CD14-positive monocyte (primary cell): ENCODE measurements around the gene CDC37L1. TPM values are rescaled to one million over a fixed set of nuclear protein-coding genes. Genes with fewer than 3 reads are reported as not detected.

Experiments used
- DNase-seq, 3 donors: peaks; one replicate each; pipeline ENCODE4 v3.0.0-alpha.2; 2011 to 2022
- H2AFZ ChIP-seq: 2 replicates; pipeline ENCODE4 v1.6.0; 2012; ENCODE audit warnings: mild to moderate bottlenecking, low read depth, low read length, inconsistent platforms; ENCODE audit not compliant: insufficient read depth, poor library complexity, severe bottlenecking
- H3K27ac ChIP-seq, 2 donors: 1 replicate in 1 of 2; 2 replicates in 1 of 2; pipeline ENCODE4 v1.5.1; 2012 to 2013; ENCODE audit warnings: low read length in 2 of 2, control low read depth in 1 of 2, inconsistent platforms in 1 of 2, low read depth in 1 of 2, mild to moderate bottlenecking in 1 of 2
- H3K27me3 ChIP-seq, 2 donors: one replicate each; pipeline versions ENCODE4 v1.6.0 to v1.6.1; 2011 to 2013; ENCODE audit warnings: low read length in 2 of 2; ENCODE audit not compliant: control insufficient read depth in 2 of 2, insufficient read depth in 2 of 2
- H3K36me3 ChIP-seq, 2 donors: replicated peaks in 1 of 2; 1 replicate in 1 of 2; 2 replicates in 1 of 2; pipeline versions ENCODE4 v1.5.1 to v1.6.1; 2012 to 2013; ENCODE audit warnings: low read length in 2 of 2, control low read depth in 1 of 2, inconsistent platforms in 1 of 2, mild to moderate bottlenecking in 1 of 2; ENCODE audit not compliant: insufficient read depth in 2 of 2, control insufficient read depth in 1 of 2
- H3K4me1 ChIP-seq, 2 donors: 1 replicate in 1 of 2; 2 replicates in 1 of 2; pipeline versions ENCODE4 v1.5.1 to v1.6.1; 2012 to 2013; ENCODE audit warnings: low read length in 2 of 2, control low read depth in 1 of 2, inconsistent platforms in 1 of 2, mild to moderate bottlenecking in 1 of 2, moderate library complexity in 1 of 2; ENCODE audit not compliant: insufficient read depth in 2 of 2, control insufficient read depth in 1 of 2
- H3K4me2 ChIP-seq: replicated peaks from 2 replicates; pipeline ENCODE3; 2012; ENCODE audit warnings: low read length, moderate library complexity, mild to moderate bottlenecking; ENCODE audit not compliant: poor library complexity, severe bottlenecking; ENCODE audit errors: extremely low read depth
- H3K4me3 ChIP-seq, 3 experiments: fragments of 200-600 bp in 1 of 3; sonication (generic) in 1 of 3; replicated peaks in 1 of 3; 1 replicate in 2 of 3; 2 replicates in 1 of 3; pipeline ENCODE4 v1.5.1; 2011 to 2013; ENCODE audit warnings: low read length in 3 of 3, mild to moderate bottlenecking in 3 of 3, control low read depth in 2 of 3, low read depth in 2 of 3, inconsistent platforms in 1 of 3, moderate library complexity in 1 of 3
- H3K79me2 ChIP-seq: 2 replicates; pipeline ENCODE4 v1.6.0; 2012; ENCODE audit warnings: mild to moderate bottlenecking, control low read depth, inconsistent platforms, low read length, moderate library complexity; ENCODE audit not compliant: insufficient read depth
- H3K9ac ChIP-seq: 2 replicates; pipeline ENCODE4 v1.6.0; 2017; ENCODE audit warnings: low read length, mild to moderate bottlenecking; ENCODE audit not compliant: insufficient read depth, poor library complexity, severe bottlenecking
- H3K9me3 ChIP-seq, 2 donors: replicated peaks in 1 of 2; 1 replicate in 1 of 2; 2 replicates in 1 of 2; pipeline versions ENCODE4 v1.5.1 to v1.6.1; 2012 to 2013; ENCODE audit warnings: low read length in 2 of 2, control low read depth in 1 of 2; ENCODE audit not compliant: control insufficient read depth in 1 of 2, insufficient read depth in 1 of 2
- H4K20me1 ChIP-seq: 2 replicates; pipeline ENCODE4 v1.6.0; 2012; ENCODE audit warnings: mild to moderate bottlenecking, low read length, control low read depth, moderate library complexity; ENCODE audit not compliant: insufficient read depth
- H3K27ac Mint-ChIP-seq, 7 donors: one replicate each; pipeline ENCODE4 v1.8.0; 2020; ENCODE audit warnings: mild to moderate bottlenecking in 7 of 7, mixed read lengths in 7 of 7, moderate library complexity in 6 of 7, inconsistent platforms in 2 of 7
- H3K27me3 Mint-ChIP-seq, 3 donors: one replicate each; pipeline ENCODE4 v1.8.0; 2021 to 2022; ENCODE audit warnings: low read depth in 3 of 3, mild to moderate bottlenecking in 3 of 3, mixed read lengths in 3 of 3, moderate library complexity in 3 of 3, inconsistent platforms in 1 of 3
- H3K36me3 Mint-ChIP-seq, 2 donors: one replicate each; pipeline ENCODE4 v1.8.0; 2020; ENCODE audit warnings: mixed read lengths in 2 of 2, inconsistent platforms in 1 of 2, mild to moderate bottlenecking in 1 of 2
- H3K4me1 Mint-ChIP-seq: one replicate; pipeline ENCODE4 v1.8.0; 2020; ENCODE audit warnings: mild to moderate bottlenecking, mixed read lengths
- H3K4me3 Mint-ChIP-seq, 2 donors: one replicate each; pipeline ENCODE4 v1.8.0; 2020; ENCODE audit warnings: mild to moderate bottlenecking in 2 of 2, mixed read lengths in 2 of 2, moderate library complexity in 1 of 2
- H3K9me3 Mint-ChIP-seq, 7 donors: one replicate each; pipeline ENCODE4 v1.8.0; 2020 to 2022; ENCODE audit warnings: mixed read lengths in 7 of 7, mild to moderate bottlenecking in 6 of 7, moderate library complexity in 6 of 7, inconsistent platforms in 2 of 7
- CTCF ChIP-seq: fragments of 200-600 bp; IDR thresholded peaks from one replicate; pipeline ENCODE4 v1.8.0; 2022; ENCODE audit warnings: antibody characterized with exemption, mild to moderate bottlenecking
- WGBS: methylation state at CpG from one replicate; pipeline ENCODE4 v1.1.5; 2013; ENCODE audit warnings: missing lambda C conversion rate; ENCODE audit not compliant: insufficient coverage; 5-methylcytosine and 5-hydroxymethylcytosine counted together
- intact Hi-C, 2 donors: fragments of 100-400 bp; cut with micrococcal nuclease; formaldehyde crosslinking; loops; one replicate each; pipeline versions ENCODE4 v1.15.0 to v1.15.1; 2023
- polyA plus RNA-seq, 3 donors: library from polyadenylated mRNA; depleted of rRNA in 1 of 3; unstranded in 2 of 3; stranded (reverse) in 1 of 3; fragments of 300-500 nt in 2 of 3; fragments of >200 nt in 1 of 3; fragmentation: Illumina TruSeq in 2 of 3; gene quantifications; 1 replicate in 2 of 3; 2 replicates in 1 of 3; pipeline ENCODE4 v1.2.3, GENCODE V29; 2012 to 2021

Gene CDC37L1
- polyA plus RNA-seq, 3 donors: 2.8 to 4.4 (median 2.8) TPM

- Mint-ChIP-seq H3K4me1 (peaks cover 43% of the 10 kb centered on the region), H3K36me3 (no peaks in the 10 kb centered on the region), H3K4me3 (no peak overlapping the region), H3K27me3 (peaks cover 25 to 37% (median 32%) of the 10 kb centered on the region in 3 donors), H3K9me3 (peaks cover 0 to 4% (median 0%) of the 10 kb centered on the region in 7 donors), H3K27ac (no peak overlapping the region)
- H4K20me1 ChIP-seq: no peaks in the 10 kb centered on the region
- no peak overlapping the region for H3K4me3 ChIP-seq
- H3K9ac ChIP-seq: no peak overlapping the region
- H3K27me3 ChIP-seq: no peaks in the 10 kb centered on the region
- H3K4me2 ChIP-seq: no peak overlapping the region
- H3K79me2 ChIP-seq: peaks cover 11% of the 10 kb centered on the region
- H3K9me3 ChIP-seq: no peaks in the 10 kb centered on the region
- no peak for TF ChIP-seq CTCF
- H3K36me3 ChIP-seq: no peaks in the 10 kb centered on the region
- no peak for DNase-seq
- H3K4me1 ChIP-seq: peaks cover 32 to 35% of the 10 kb centered on the region in 2 donors
- H2AFZ ChIP-seq: no peak overlapping the region
- no CpG with 5 or more reads among the region's 1 CpG for WGBS
- no peak overlapping the region for H3K27ac ChIP-seq
- intact Hi-C loops: no loop called here
These were observed 18.2 kb upstream of the CDC37L1 start for GRCh38 chr9:4661165-4661564.

DNA sequence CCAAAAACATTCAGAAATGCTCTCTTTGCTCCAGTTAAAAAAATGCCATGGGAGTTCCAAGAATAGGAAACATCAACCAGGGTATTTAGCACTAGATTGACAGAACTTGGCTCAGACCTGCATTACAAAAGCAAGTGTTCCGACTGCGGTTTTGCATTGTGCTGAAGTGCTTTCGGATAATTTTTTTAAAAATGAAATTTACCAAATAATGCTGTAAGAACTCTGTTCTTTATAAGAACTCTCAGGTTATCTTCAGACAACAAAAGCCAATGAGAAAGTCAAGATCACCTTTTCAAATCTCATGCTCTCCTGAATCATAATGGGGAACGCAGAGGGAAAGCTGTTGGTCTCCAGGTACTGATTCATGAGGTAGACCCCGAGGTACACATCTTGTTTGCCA lies 17.8 kb upstream of the CDC37L1 start:
- H2AFZ ChIP-seq: peak overlapping the region; percentile 97
- peaks cover 48% of the 10 kb centered on the region for H3K4me1 Mint-ChIP-seq
- no peaks in the 10 kb centered on the region for H3K36me3 Mint-ChIP-seq
- H3K4me2 ChIP-seq: peak overlapping the region; percentile 87
- no peaks in the 10 kb centered on the region for H3K27me3 ChIP-seq
- intact Hi-C loops: no loop called here
- H3K4me3 Mint-ChIP-seq: peak overlapping the region; percentile 88 to 95
- no peak overlapping the region for H3K9ac ChIP-seq
- H3K9me3 ChIP-seq: no peaks in the 10 kb centered on the region
- DNase-seq: no peak
- no peaks in the 10 kb centered on the region for H3K36me3 ChIP-seq
- peaks cover 0 to 4% (median 0%) of the 10 kb centered on the region in 7 donors for H3K9me3 Mint-ChIP-seq
- H3K27ac ChIP-seq: no peak overlapping the region
- TF ChIP-seq CTCF: no peak
- H4K20me1 ChIP-seq: no peaks in the 10 kb centered on the region
- WGBS: 0% methylated on average over 2 of the region's 5 CpGs
- H3K4me1 ChIP-seq: peaks cover 33 to 40% of the 10 kb centered on the region in 2 donors
- H3K27me3 Mint-ChIP-seq: peaks cover 28 to 35% (median 34%) of the 10 kb centered on the region in 3 donors
- H3K27ac Mint-ChIP-seq: peak overlapping the region in 2 of 7 donors; percentile 41 to 87
- peaks cover 11% of the 10 kb centered on the region for H3K79me2 ChIP-seq
- peak overlapping the region; percentile 60 to 84 (median 73) for H3K4me3 ChIP-seq
